Mesenchymal stem cell (in vitro differentiated cells and primary cell): Measurements from ENCODE around the gene SLC4A1.

Experiments used
- DNase-seq: peaks from one replicate; pipeline ENCODE4 v3.0.0-alpha.2; 2013
- H2AFZ ChIP-seq: one replicate; pipeline ENCODE4 v1.6.1; 2013; ENCODE audit warnings: low read depth, mild to moderate bottlenecking, control low read depth, inconsistent platforms, low read length, moderate library complexity
- H2AK5ac ChIP-seq: 2 replicates; pipeline ENCODE4 v1.6.1; 2013; ENCODE audit warnings: low read length, moderate library complexity, mild to moderate bottlenecking, inconsistent platforms; ENCODE audit not compliant: severe bottlenecking
- H2BK120ac ChIP-seq: one replicate; pipeline ENCODE4 v1.6.1; 2013; ENCODE audit warnings: low read depth, mild to moderate bottlenecking, inconsistent platforms, low read length, moderate library complexity
- H2BK12ac ChIP-seq, 2 experiments: one replicate each; pipeline ENCODE4 v1.6.1; 2013; ENCODE audit warnings: inconsistent platforms in 2 of 2, low read length in 2 of 2, mild to moderate bottlenecking in 2 of 2, moderate library complexity in 2 of 2, control low read depth in 1 of 2
- H2BK15ac ChIP-seq: one replicate; pipeline ENCODE4 v1.6.1; 2013; ENCODE audit warnings: mild to moderate bottlenecking, low read depth, inconsistent platforms; ENCODE audit not compliant: poor library complexity, severe bottlenecking
- H2BK5ac ChIP-seq: 2 replicates; pipeline ENCODE4 v1.6.1; 2013; ENCODE audit warnings: low read depth, mild to moderate bottlenecking, low read length, control low read depth, inconsistent platforms; ENCODE audit not compliant: poor library complexity, severe bottlenecking
- H3K14ac ChIP-seq, 2 experiments: one replicate each; pipeline ENCODE4 v1.6.1; 2013; ENCODE audit warnings: inconsistent platforms in 2 of 2, low read length in 2 of 2, control low read depth in 1 of 2, mild to moderate bottlenecking in 1 of 2, moderate library complexity in 1 of 2
- H3K18ac ChIP-seq, 2 experiments: one replicate each; pipeline ENCODE4 v1.6.1; 2013; ENCODE audit warnings: inconsistent platforms in 2 of 2, low read length in 2 of 2, control low read depth in 1 of 2, low read depth in 1 of 2, mild to moderate bottlenecking in 1 of 2
- H3K23ac ChIP-seq, 2 experiments: one replicate each; pipeline ENCODE4 v1.6.1; 2013; ENCODE audit warnings: inconsistent platforms in 2 of 2, low read length in 2 of 2, mild to moderate bottlenecking in 2 of 2, moderate library complexity in 2 of 2, control low read depth in 1 of 2
- H3K27ac ChIP-seq: 2 replicates; pipeline ENCODE4 v1.5.1; 2013; ENCODE audit warnings: mild to moderate bottlenecking, moderate library complexity, low read length, control low read depth, inconsistent platforms; ENCODE audit not compliant: poor library complexity, severe bottlenecking
- H3K27me3 ChIP-seq, 2 experiments: 2 replicates each; pipeline versions ENCODE4 v1.6.1 to v1.7.0; 2013; ENCODE audit warnings: low read length in 2 of 2, mild to moderate bottlenecking in 2 of 2, moderate library complexity in 2 of 2, control low read depth in 1 of 2, inconsistent platforms in 1 of 2; ENCODE audit not compliant: control insufficient read depth in 1 of 2, insufficient read depth in 1 of 2
- H3K36me3 ChIP-seq, 2 experiments: 2 replicates each; pipeline versions ENCODE4 v1.6.1 to v1.7.0; 2013; ENCODE audit warnings: low read length in 2 of 2, control low read depth in 1 of 2, inconsistent platforms in 1 of 2, low read depth in 1 of 2, mild to moderate bottlenecking in 1 of 2; ENCODE audit not compliant: insufficient read depth in 2 of 2, control insufficient read depth in 1 of 2
- H3K4ac ChIP-seq, 2 experiments: one replicate each; pipeline ENCODE4 v1.6.1; 2013; ENCODE audit warnings: inconsistent platforms in 2 of 2, low read length in 2 of 2, mild to moderate bottlenecking in 2 of 2, moderate library complexity in 2 of 2, control low read depth in 1 of 2, low read depth in 1 of 2
- H3K4me1 ChIP-seq: 2 replicates; pipeline ENCODE4 v1.6.1; 2013; ENCODE audit warnings: low read depth, low read length, control low read depth; ENCODE audit not compliant: control insufficient read depth, insufficient read depth
- H3K4me2 ChIP-seq: 2 replicates; pipeline ENCODE4 v1.6.1; 2013; ENCODE audit warnings: low read length, mild to moderate bottlenecking, inconsistent platforms; ENCODE audit not compliant: poor library complexity, severe bottlenecking
- H3K4me3 ChIP-seq, 2 experiments: 2 replicates each; pipeline versions ENCODE4 v1.5.1 to v1.7.0; 2013; ENCODE audit warnings: low read length in 2 of 2, mild to moderate bottlenecking in 2 of 2, control low read depth in 1 of 2, low read depth in 1 of 2; ENCODE audit not compliant: insufficient read depth in 1 of 2
- H3K79me1 ChIP-seq: replicated peaks from 2 replicates; pipeline ENCODE4 v1.6.1; 2013; ENCODE audit warnings: mild to moderate bottlenecking, control low read depth, low read length, inconsistent platforms; ENCODE audit not compliant: poor library complexity, severe bottlenecking
- H3K9ac ChIP-seq: 2 replicates; pipeline ENCODE4 v1.7.0; 2013; ENCODE audit warnings: mild to moderate bottlenecking, low read length, moderate library complexity
- H3K9me3 ChIP-seq: 2 replicates; pipeline ENCODE4 v1.7.0; 2013; ENCODE audit warnings: mild to moderate bottlenecking, low read length; ENCODE audit not compliant: control insufficient read depth
- H4K8ac ChIP-seq: one replicate; pipeline ENCODE4 v1.6.1; 2013; ENCODE audit warnings: inconsistent platforms, mild to moderate bottlenecking, low read length, moderate library complexity
- H4K91ac ChIP-seq: one replicate; pipeline ENCODE4 v1.6.1; 2013; ENCODE audit warnings: mild to moderate bottlenecking, low read length, inconsistent platforms
- whole genome bisulfite sequencing: methylation state at CpG from one replicate; pipeline ENCODE4 v1.1.7; 2013; ENCODE audit warnings: mixed read lengths; 5-methylcytosine and 5-hydroxymethylcytosine counted together

Gene SLC4A1

GRCh38 chr17:44260296-44260695 lies 7.6 kb downstream of the SLC4A1 start:
- Histone ChIP-seq H3K4me1 (peaks cover 5% of the 10 kb centered on the region), H3K9me3 (no peaks in the 10 kb centered on the region), H3K4ac (no peak overlapping the region), H3K4me2 (no peak overlapping the region), H3K79me1 (no peaks in the 10 kb centered on the region), H3K36me3 (no peaks in the 10 kb centered on the region), H2AFZ (no peak overlapping the region), H3K27ac (no peak overlapping the region), H2AK5ac (no peak overlapping the region), H3K23ac (no peak overlapping the region), H2BK120ac (no peak overlapping the region), H2BK15ac (no peak overlapping the region), H2BK5ac (no peak overlapping the region), H3K14ac (no peak overlapping the region), H3K18ac (no peak overlapping the region), H3K9ac (no peak overlapping the region), H2BK12ac (no peak overlapping the region), H4K91ac (no peak overlapping the region), H4K8ac (no peak overlapping the region), H3K27me3 (peaks cover 21 to 51% of the 10 kb centered on the region in 2 experiments), H3K4me3 (no peak overlapping the region)
- no peak for DNase-seq
- 92% methylated on average over 6 of the region's 6 CpGs for WGBS

GRCh38 chr17:44258811-44259351 lies 9.1 kb downstream of the SLC4A1 start:
- no peak overlapping the region for H3K9ac ChIP-seq
- H3K4me1 ChIP-seq, result peaks cover 5% of the 10 kb centered on the region
- no peak overlapping the region for H3K14ac ChIP-seq
- H4K8ac ChIP-seq, result no peak overlapping the region
- no peak overlapping the region for H4K91ac ChIP-seq
- H2AFZ ChIP-seq, result no peak overlapping the region
- peaks cover 33 to 64% of the 10 kb centered on the region in 2 experiments for H3K27me3 ChIP-seq
- H2BK120ac ChIP-seq, result no peak overlapping the region
- H3K36me3 ChIP-seq, result no peaks in the 10 kb centered on the region
- no peak overlapping the region for H3K23ac ChIP-seq
- WGBS, result 78% methylated on average over 17 of the region's 17 CpGs
- H3K4me2 ChIP-seq, result no peak overlapping the region
- DNase-seq, result no peak
- H3K9me3 ChIP-seq, result no peaks in the 10 kb centered on the region
- no peak overlapping the region for H3K4me3 ChIP-seq
- no peak overlapping the region for H2AK5ac ChIP-seq
- H2BK5ac ChIP-seq, result no peak overlapping the region
- no peak overlapping the region for H3K4ac ChIP-seq
- H3K79me1 ChIP-seq, result no peaks in the 10 kb centered on the region
- H2BK12ac ChIP-seq, result no peak overlapping the region
- H3K18ac ChIP-seq, result no peak overlapping the region
- H3K27ac ChIP-seq, result no peak overlapping the region
- H2BK15ac ChIP-seq, result no peak overlapping the region

DNA sequence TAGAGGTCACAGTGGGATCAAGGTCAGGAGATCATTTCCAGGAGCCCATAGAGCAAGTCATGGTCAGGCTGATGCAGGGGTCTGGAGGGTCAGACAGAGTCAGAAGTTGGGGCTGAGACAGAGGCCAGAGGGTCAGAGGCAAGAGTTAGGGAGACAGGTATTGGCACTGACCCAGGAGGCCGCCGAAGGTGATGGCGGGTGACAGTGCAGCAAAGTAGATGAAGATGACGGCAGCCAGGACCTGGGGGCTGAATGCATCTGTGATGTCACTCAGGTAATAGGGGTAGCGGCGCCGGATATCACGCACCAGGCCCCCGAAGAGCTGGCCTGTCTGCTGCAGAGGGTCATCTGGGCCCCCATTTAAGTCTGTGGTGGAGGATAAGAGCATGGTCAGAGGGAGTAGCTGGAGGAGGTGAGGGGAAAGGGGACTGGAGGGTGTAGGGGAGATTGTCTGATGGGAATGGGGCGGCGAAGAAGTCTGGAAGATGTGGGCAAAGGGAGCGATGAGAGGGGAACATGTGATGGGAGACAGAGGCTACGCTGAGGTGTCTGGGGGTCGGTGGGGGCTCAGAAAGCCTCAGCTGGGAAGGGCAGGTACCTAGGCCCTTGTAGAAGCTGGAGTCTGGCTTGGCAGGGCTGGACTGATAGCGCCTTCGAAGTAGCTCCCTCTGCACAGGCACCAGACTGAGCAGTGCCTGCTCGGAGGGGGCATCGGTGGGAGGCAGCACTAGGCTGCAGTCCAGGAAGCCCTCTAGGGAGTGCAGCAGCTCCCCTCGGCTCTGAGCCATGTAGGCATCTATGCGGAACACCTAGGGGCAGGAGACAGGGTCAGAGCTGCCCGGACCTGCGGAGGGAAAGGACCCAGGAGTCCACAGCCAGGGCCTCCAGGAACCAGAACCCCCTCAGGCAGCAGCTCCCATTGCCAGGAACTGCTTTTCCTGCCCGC lies 9.8 kb downstream of the SLC4A1 start:
- Histone ChIP-seq H3K4ac (no peak overlapping the region), H3K18ac (no peak overlapping the region), H2BK12ac (no peak overlapping the region), H2BK15ac (no peak overlapping the region), H4K8ac (no peak overlapping the region), H4K91ac (no peak overlapping the region), H3K79me1 (no peaks in the 10 kb centered on the region), H3K27ac (no peak overlapping the region), H2BK5ac (no peak overlapping the region), H3K27me3 (peaks cover 26 to 58% of the 10 kb centered on the region in 2 experiments), H3K9ac (no peak overlapping the region), H2AFZ (no peak overlapping the region), H2BK120ac (no peak overlapping the region), H3K4me3 (no peak overlapping the region), H3K4me2 (no peak overlapping the region), H3K4me1 (peaks cover 5% of the 10 kb centered on the region), H3K36me3 (no peaks in the 10 kb centered on the region), H3K9me3 (no peaks in the 10 kb centered on the region), H3K23ac (no peak overlapping the region), H3K14ac (no peak overlapping the region), H2AK5ac (no peak overlapping the region)
- no peak for DNase-seq
- 90% methylated on average over 22 of the region's 23 CpGs for WGBS

- no peak overlapping the region for H3K27ac ChIP-seq
- H3K36me3 ChIP-seq, result no peaks in the 10 kb centered on the region
- H3K4me1 ChIP-seq, result peaks cover 5% of the 10 kb centered on the region
- no peak overlapping the region for H4K91ac ChIP-seq
- no peak overlapping the region for H2AFZ ChIP-seq
- H2AK5ac ChIP-seq, result no peak overlapping the region
- H2BK120ac ChIP-seq, result no peak overlapping the region
- 65% methylated on average over 3 of the region's 4 CpGs for WGBS
- no peak overlapping the region for H3K4me3 ChIP-seq
- H2BK15ac ChIP-seq, result no peak overlapping the region
- H3K9ac ChIP-seq, result no peak overlapping the region
- DNase-seq, result no peak
- no peak overlapping the region for H3K4ac ChIP-seq
- peaks cover 18 to 49% of the 10 kb centered on the region in 2 experiments for H3K27me3 ChIP-seq
- H4K8ac ChIP-seq, result no peak overlapping the region
- H3K23ac ChIP-seq, result no peak overlapping the region
- no peak overlapping the region for H3K14ac ChIP-seq
- H3K79me1 ChIP-seq, result no peaks in the 10 kb centered on the region
- H2BK5ac ChIP-seq, result no peak overlapping the region
- H3K9me3 ChIP-seq, result no peaks in the 10 kb centered on the region
- H3K4me2 ChIP-seq, result no peak overlapping the region
- H3K18ac ChIP-seq, result no peak overlapping the region
- no peak overlapping the region for H2BK12ac ChIP-seq
Observed at GRCh38 chr17:44256671-44257070, 11.3 kb downstream of the SLC4A1 start.
